Left forelimb (tissue), 1 donor: Measurements from ENCODE around the gene ZFAND3.

Source experiments
- DNase-seq: peaks from one replicate; pipeline ENCODE4 v3.0.0-alpha.2; 2018; ENCODE audit warnings: low spot score

Gene ZFAND3

DNA sequence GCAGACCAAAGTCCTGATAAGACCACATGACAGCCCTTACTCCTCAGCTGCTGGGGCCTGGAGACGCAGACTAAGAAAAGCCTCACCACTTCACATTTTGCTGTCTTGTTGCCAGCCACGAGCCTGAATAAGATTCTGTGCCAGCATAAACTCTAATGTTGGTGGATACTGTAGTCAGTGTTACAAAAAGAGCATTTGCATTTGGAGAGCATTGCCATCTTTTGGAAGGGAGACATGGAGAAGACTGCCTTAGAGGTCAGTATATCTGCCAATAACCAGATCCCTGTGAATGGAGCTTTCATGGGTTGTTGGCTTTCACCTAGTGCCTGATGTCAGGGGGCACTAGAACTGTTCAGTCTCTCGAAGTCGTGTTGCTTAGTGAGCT is 315.2 kb downstream of the ZFAND3 start:
- no peak for DNase-seq

DNA sequence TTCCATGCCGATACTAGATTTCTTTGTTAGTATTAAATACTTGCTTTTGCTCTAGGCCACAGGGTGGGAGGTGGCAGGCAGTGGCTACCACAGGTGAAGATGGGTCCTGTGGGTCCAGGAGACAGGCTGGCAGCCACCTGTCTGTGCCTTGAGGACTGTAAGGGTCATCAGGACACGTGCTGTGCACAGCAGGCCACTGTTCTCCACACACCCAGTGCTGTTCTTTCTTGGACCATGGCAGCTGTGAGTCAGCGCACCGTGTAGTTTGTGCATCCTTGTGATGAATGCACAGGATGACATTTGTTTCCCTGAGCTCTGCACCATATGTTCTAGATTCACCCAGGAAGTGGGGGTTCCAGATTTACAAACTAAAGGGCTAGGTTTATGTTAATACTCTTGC is 317.0 kb downstream of the ZFAND3 start:
- DNase-seq: no peak

DNA sequence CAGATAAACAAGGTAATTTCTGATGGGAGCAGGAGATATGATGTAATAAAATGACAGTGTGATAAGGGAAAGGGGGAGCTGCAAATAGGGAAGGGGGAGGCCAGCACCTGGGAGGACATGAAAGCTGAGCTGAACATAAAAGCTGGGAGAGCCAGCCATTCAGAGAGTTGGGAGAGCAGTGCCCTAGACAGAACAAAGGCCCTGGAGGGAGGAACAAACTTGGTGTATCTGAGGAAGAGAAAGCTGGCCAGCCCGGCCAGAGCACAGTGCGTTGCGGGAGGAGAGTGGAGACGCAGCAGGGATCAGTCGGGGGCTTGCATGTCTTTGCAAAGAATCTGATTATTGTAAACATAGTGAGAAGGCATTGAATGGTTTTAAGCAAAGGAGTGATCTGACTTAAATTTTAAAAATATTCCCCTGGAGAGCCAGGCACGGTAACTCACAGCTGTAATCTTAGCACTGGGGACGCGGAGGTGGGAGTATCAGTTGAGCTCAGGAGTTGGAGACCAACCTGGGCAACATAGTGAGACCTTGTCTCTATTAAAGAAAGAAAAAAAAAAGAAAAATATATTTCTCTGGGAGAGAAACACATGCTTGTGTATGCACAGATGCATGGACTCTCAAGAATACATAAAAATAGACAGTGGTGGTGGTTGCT is 318.2 kb downstream of the ZFAND3 start:
- DNase-seq: no peak

GRCh38 chr6:38138374-38138773 is 318.8 kb downstream of the ZFAND3 start:
- no peak for DNase-seq

DNA sequence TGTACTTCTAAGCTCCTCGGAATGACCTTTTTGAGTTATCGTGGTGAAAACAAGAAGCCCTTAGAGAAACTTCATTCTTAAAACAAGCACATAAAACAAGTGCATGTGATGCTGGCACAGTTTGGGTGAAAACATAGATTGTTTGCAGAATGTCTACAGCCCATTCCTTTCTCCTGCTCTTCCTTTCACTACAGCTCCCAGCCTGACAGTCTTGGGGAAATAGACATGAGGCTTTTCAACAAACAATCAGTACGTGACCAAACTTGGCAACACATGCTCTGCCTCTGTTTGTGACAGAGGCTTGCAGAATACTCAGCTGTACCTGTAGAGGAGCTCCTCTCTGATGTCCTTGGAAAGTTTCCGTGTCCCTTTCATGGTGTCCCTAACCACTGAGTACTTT is 321.6 kb downstream of the ZFAND3 start:
- no peak for DNase-seq

DNA sequence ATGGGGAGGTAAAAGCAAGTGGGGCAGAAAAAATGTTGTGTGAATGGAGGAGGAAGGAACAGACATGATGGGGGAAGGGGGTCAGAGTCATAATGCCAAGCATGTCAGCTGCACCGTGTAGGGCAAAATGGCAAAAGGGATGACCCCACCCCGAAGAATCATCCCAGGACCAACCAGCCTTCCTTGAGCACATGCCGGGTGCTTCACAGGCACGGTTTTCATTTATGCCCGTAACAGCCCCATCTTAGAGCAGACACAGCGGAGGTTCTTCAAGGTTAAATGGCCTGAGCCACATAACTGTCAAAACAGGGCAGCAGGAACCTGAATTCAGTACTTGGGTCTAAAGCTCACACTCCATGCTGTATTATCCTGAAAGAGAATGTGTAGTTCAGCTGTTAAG is 322.2 kb downstream of the ZFAND3 start:
- no peak for DNase-seq

- DNase-seq: no peak
Measured at GRCh38 chr6:38142178-38142902, 322.8 kb downstream of the ZFAND3 start.

- DNase-seq: no peak
Measured at GRCh38 chr6:38143191-38144150, 323.9 kb downstream of the ZFAND3 start.

DNA sequence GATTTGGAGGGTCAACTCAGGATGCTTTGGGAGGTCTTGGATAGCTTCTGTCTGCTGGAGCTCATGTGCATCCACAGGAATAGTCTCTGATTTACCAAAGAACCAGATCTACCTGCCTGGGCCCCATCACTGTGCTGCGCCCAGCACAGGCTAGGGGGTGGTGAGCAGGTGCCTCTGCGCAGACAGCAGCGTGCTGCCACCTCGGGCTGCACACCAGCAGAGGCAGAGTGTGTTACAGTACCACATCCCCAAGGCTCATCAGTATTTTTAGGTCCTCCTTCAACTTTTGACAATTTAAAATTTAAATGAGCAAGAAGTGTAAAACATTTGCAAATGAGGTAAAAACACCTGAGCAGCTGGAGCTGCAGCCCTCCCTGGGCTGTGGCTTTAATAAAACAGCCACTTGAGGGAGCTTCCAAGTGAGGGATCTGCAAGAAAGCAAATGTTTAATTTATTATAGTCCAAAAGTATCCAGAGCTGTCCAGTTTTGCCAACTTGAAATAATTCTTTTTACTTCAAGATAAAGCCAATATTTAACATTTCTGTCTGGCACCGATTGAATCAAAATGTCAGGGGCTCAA is 324.9 kb downstream of the ZFAND3 start:
- no peak for DNase-seq

DNA sequence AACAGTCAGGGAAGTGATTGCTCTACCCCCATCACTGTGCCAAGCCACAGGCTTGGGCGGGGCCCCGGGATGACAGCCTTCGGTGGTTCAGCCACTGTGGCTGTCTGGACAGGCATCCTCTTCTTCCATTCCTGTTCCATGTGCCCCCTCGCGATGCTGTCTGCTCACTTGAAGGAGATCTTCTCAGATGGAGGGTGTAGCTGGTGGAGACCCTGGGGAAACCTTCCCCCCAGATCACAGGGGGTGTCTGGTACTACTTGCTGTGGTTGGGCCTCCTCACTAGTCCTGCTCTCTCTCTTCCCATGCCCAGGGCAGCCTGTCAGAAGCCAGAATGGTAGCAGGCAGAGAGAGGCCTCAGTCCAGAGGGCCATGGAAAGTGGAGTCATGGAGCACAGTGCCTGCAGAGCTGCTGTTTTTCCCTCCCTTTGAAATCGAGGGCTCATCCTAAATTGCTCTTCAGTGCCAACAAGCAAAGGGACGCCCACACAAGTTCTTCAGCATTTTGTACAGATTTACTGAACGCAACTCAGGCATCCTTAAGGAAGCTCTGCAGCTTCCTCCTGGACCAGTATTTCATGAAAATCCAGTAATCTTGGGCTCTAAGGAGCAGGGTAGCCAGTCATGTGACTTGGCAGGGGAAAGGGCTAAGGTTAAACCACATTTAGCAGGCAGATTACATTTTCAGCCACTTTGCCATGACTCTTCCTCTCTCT is 326.6 kb downstream of the ZFAND3 start:
- DNase-seq: no peak

DNA sequence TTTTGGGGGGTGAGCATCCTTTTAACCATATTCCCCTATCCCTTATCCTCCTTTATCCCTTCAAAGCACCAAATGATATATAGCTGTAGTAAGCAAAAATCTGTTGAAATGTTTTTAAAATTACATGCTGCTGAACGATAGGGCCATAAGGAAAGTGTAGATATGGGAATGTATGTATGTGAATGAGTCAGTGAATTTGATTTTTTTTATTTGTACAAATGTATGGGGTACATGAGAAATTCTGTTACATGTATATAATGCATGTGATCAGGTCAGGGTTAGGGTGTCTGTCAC is 327.2 kb downstream of the ZFAND3 start:
- DNase-seq: no peak

DNA sequence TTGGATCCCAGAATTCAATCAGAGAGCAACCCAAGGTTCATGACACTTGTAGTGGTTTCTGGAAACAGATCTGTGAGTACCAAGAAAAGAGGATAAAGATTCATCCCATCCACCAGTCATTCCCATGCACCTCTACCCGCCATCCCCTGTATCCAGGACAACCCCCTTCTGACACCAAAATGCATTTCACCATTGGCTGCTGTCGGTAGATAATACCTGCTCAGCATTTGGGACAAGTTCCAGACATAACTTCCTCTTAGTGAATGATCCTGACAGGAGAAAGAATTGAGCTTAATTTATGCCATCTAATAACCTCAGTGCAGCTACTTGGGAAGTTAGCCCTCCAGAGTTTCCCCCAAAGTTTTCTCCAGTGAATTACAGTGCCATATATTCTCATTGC is 329.1 kb downstream of the ZFAND3 start:
- no peak for DNase-seq

DNA sequence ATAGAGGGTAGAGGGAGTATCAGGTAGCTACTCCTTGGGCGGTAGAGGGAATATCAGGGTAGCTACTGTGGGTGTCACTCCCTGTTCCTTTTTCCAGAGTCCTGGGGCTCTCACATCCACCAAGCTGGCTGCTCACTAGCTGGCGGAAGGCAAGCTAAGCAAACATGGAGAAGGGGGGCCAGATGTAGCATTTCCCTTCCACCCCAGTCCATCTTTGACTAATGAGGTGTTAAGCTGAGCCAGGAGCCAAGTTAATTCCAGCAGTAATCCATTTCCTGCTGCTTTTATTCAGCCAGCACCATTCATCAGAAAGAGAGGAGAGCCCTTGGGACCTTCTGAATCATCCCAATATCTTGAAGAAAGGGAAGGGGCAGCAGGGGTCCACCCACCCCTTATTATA is 330.0 kb downstream of the ZFAND3 start:
- DNase-seq: no peak

GRCh38 chr6:38150021-38150420 is 330.5 kb downstream of the ZFAND3 start:
- no peak for DNase-seq

GRCh38 chr6:38150681-38151296 is 331.3 kb downstream of the ZFAND3 start:
- peak; percentile 36 for DNase-seq

GRCh38 chr6:38151580-38152500 is 332.3 kb downstream of the ZFAND3 start:
- DNase-seq: peak; percentile 48

GRCh38 chr6:38152620-38153019 is 333.1 kb downstream of the ZFAND3 start:
- peak; percentile 45 for DNase-seq

GRCh38 chr6:38153076-38153797 is 333.7 kb downstream of the ZFAND3 start:
- peak; percentile 53 for DNase-seq

DNA sequence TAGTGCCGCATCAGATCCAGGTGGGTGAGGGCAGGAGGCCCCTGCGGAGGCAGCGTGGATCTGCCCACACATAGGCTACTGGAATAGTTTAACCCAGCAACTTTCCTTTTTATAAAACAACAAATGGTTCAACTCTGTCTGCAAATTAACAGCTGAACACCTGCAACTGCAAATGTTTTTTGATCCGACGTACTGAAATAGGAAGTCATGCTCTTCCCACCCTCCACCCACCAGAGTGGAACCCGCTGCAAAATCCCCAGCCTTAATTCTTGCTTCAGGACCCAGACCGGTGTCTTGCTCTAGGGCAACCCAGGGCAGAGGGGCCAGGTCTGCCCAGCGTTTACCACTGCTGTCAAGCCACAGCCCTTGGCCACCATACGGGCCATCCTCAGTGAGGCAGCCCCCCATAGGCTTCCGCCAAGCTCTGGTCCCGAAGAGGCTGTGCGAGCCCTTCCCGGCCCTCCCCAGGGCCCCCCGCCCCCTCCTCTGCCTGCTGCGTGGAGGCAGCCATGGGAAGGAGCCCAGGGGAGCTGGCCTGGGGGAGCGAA is 334.3 kb downstream of the ZFAND3 start:
- peak; percentile 17 for DNase-seq
